AG04450 (cell line): ENCODE measurements around the gene NKPD1. TPM values are rescaled to one million over a fixed set of nuclear protein-coding genes. Genes with fewer than 3 reads are reported as not detected.

Experiments used
- CTCF ChIA-PET: fragments of 300-600, 350-600 bp; formaldehyde crosslinking; extraction: SDS; loops from one replicate; lab custom pipeline; 2022; ENCODE audit warnings: antibody characterized with exemption, inconsistent platforms; lab: Charles Lee
- POLR2A ChIA-PET: fragments of 350-600 bp; formaldehyde crosslinking; extraction: SDS; loops from one replicate; lab custom pipeline; 2021; ENCODE audit warnings: antibody characterized with exemption, inconsistent platforms; lab: Yijun Ruan, JAX
- DNase-seq: peaks from one replicate; pipeline ENCODE4 v3.0.0-alpha.2; 2011; ENCODE audit warnings: low read depth, low spot score
- H3K27ac ChIP-seq: one replicate; pipeline ENCODE4 v1.5.1; 2012; ENCODE audit warnings: low read depth, low read length, control low read depth
- H3K27me3 ChIP-seq: one replicate; pipeline ENCODE4 v1.6.0; 2012; ENCODE audit warnings: low read length; ENCODE audit not compliant: control insufficient read depth, insufficient read depth
- H3K4me3 ChIP-seq: 2 replicates; pipeline ENCODE4 v1.5.1; 2011; ENCODE audit warnings: mild to moderate bottlenecking, low read depth, low read length, control low read depth
- H3K9me3 ChIP-seq: 2 replicates; pipeline ENCODE4 v1.5.1; 2012; ENCODE audit warnings: low read length; ENCODE audit not compliant: control insufficient read depth, insufficient read depth
- polyA plus RNA-seq: library from polyadenylated mRNA; depleted of rRNA; stranded (reverse); fragments of >200 nt; gene quantifications from 2 replicates; pipeline ENCODE4 v1.2.3, GENCODE V29; 2011
- TF ChIP-seq, protein P1 (sequence below): IDR thresholded peaks from 2 replicates; pipeline ENCODE4 v1.5.1; 2011; ENCODE audit warnings: low read depth, low read length, control low read depth, inconsistent platforms

NKPD1 gene
- polyA plus RNA-seq, 1 experiment, result 0.04 TPM

DNA sequence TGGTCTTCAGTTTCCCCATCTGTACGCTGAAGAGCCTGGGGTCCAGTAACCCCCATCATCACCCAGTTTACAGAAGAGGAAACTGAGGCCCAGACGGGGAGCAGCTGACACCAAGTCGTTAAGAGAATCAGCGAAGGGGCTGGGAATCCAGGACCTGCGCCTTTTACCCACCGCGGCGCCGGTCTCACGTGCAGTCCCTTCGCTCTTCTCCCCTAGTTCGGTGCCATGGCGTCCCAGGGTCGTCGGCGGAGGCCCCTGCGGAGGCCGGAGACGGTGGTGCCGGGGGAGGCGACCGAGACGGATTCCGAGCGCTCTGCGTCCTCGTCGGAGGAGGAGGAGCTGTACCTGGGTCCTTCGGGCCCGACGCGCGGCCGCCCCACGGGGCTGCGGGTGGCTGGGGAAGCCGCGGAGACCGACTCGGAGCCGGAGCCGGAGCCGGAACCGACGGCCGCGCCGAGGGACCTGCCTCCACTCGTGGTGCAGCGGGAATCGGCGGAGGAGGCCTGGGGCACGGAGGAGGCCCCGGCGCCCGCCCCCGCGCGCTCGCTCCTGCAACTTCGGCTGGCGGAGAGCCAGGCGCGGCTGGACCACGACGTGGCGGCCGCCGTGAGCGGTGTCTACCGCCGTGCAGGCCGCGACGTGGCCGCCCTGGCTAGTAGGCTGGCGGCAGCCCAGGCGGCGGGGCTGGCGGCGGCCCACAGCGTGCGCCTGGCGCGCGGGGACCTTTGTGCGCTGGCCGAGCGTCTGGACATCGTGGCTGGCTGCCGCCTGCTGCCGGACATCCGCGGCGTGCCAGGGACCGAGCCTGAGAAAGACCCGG lies 18.5 kb upstream of the NKPD1 start:
- peak overlapping the region; percentile 97 for H3K4me3 ChIP-seq
- POLR2A ChIA-PET, result interaction anchor here (0.9 to 2.0 kb wide), 5 partner anchors 14 to 147 kb away, joined by 3 to 10 read pairs (median 4); no protein-coding TSS in a partner anchor

DNA sequence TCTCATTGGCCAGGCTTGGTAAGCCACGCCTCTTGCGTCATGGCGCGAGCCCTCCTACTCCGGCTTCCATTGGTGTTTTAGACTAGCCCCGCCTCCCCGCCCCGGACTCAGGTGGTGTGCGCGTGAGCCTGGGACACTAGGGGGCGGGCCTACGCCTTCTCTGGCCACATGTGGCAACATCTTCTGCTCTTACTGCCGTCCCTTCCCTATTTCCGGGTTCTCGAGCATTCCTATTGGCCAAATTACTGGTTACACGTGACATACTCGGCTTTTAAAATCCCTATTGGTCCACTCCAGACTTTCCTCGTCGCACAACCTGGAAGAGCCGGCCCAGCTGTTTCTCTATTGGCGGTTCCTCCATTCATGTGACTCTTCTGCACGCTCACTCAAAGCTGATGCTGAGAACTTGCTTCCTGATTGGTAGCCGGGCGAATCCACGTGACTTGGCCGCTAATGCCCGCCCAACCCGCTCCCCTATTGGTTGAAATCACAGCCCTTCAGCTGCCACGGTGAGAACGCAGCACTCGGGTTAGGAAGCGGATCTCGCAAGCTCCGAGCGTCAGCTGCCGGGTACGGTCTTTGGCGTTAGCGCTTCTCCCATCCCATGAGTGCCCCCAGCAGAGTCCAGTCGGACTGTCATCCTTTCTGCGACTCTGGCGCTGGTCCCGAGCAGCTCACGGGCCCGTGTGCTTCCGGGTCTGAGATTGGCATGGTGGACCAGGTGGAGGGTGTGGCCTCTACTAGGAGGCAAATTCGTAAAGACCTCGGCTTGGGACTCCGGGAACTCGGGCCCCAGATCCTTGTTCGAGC lies 17.7 kb upstream of the NKPD1 start, which contains the start of gene BLOC1S3:
BLOC1S3 (plus strand) TSS at position 523 of the 810 bp plus-strand sequence. CDS start 513 bp downstream, outside the sequence.
- TF ChIP-seq, protein P1, sequence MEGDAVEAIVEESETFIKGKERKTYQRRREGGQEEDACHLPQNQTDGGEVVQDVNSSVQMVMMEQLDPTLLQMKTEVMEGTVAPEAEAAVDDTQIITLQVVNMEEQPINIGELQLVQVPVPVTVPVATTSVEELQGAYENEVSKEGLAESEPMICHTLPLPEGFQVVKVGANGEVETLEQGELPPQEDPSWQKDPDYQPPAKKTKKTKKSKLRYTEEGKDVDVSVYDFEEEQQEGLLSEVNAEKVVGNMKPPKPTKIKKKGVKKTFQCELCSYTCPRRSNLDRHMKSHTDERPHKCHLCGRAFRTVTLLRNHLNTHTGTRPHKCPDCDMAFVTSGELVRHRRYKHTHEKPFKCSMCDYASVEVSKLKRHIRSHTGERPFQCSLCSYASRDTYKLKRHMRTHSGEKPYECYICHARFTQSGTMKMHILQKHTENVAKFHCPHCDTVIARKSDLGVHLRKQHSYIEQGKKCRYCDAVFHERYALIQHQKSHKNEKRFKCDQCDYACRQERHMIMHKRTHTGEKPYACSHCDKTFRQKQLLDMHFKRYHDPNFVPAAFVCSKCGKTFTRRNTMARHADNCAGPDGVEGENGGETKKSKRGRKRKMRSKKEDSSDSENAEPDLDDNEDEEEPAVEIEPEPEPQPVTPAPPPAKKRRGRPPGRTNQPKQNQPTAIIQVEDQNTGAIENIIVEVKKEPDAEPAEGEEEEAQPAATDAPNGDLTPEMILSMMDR, result peak; percentile 36; the same call in 1 of the 2 replicates
- Histone ChIP-seq H3K27ac (peak within 1 kb of the TSS; percentile 97), H3K9me3 (no peaks in the 10 kb centered on the region; the same call in 1 of the 2 replicates), H3K27me3 (no peaks in the 10 kb centered on the region), H3K4me3 (peak within 1 kb of the TSS; percentile 97)
- ChIA-PET POLR2A (interaction anchor here (0.6 to 2.0 kb wide), 11 partner anchors 11 to 224 kb away, joined by 3 to 10 read pairs (median 4); no protein-coding TSS in a partner anchor), CTCF (interaction anchor here (0.7 to 2.1 kb wide), 3 partner anchors 9 to 71 kb away, joined by 3 to 5 read pairs (median 4); no protein-coding TSS in a partner anchor)
- peak; percentile 100 for DNase-seq

More for the DNA sequence above, 18.5 kb upstream of the NKPD1 start:
- H3K27ac ChIP-seq, result peak overlapping the region; percentile 90
- TF ChIP-seq, protein P1, result no peak
- no peak for DNase-seq
- no peaks in the 10 kb centered on the region; the same call in 1 of the 2 replicates for H3K9me3 ChIP-seq
- H3K27me3 ChIP-seq, result no peaks in the 10 kb centered on the region
- CTCF ChIA-PET, result interaction anchor here (1.4 kb wide), 1 partner anchor 67 kb away, joined by 4 read pairs; no protein-coding TSS in a partner anchor

DNA sequence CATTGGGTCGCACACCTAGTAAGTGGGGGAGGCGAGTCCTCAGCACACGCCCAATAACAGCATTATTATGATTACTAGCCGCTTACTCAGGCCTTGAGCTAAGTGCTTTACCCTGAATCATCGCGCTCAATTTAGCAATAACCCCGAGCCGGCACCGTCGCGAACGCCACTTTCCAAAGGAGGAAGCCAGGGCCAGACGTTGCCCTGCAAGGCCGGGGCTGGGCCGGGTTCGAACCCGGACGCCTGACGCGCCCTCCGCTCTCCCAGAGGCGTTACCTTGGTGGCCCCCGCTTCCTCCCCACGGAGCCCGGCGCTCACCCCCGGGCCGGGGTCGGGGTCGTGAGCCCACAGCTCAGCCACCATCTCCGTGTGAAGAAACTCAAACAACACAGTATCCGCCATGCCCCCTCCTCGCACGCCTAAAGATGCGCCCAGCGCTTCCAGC lies 17.1 kb upstream of the NKPD1 start, which contains the start of gene TRAPPC6A:
TRAPPC6A (minus strand) TSS at position 421 of the 445 bp plus-strand sequence; CDS start at position 402, 19 bp downstream.
- no peak for DNase-seq
- Histone ChIP-seq H3K27me3 (no peaks in the 10 kb centered on the region), H3K4me3 (peak within 1 kb of the TSS; percentile 97), H3K9me3 (no peaks in the 10 kb centered on the region; the same call in 1 of the 2 replicates), H3K27ac (peak within 1 kb of the TSS; percentile 97)
- ChIA-PET CTCF (interaction anchor here (0.7 to 2.1 kb wide), 3 partner anchors 9 to 72 kb away, joined by 3 to 5 read pairs (median 4); no protein-coding TSS in a partner anchor), POLR2A (interaction anchor here (0.8 to 2.0 kb wide), 8 partner anchors 10 to 223 kb away, joined by 3 to 10 read pairs (median 4); no protein-coding TSS in a partner anchor)
- TF ChIP-seq, protein P1, result no peak

DNA sequence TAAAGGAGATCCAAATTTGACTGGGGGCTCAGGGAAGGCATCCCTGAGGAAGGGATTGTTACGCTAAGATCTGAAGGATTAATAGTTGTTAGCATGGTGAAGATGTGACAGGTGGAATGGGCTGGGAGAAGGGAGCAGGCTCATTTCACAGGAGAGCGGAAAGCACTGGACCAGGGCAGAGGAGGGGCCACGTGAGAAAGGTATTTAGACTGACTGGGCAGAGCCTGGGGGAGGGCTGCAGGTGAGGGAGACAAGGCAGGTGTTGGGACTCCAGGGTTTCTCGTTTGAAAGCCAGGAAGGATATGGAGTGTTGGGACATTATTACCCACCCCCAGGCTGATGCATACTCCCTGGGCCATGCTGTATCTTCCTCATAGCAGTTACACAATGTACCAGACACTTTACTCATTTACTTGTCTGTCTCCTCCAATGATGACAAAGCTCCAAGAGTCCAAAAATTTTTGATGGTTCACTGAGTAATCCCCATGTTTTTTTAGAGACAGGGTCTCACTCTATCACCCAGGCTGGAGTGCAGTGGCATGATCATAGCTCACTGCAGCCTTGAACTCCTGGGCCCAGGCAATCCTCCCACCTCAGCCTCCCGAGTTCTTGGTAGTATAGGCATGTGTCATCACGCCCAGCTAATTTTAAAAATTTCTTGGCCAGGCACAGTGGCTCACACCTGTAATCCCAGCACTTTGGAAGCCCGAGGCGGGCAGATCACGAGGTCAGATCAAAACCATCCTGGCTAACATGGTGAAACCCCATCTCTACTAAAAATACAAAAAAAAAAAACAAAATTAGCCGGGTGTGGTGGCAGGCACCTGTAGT lies 14.9 kb upstream of the NKPD1 start:
- no peaks in the 10 kb centered on the region for H3K27me3 ChIP-seq

More for the DNA sequence above, 14.9 kb upstream of the NKPD1 start:
- Histone ChIP-seq H3K9me3 (no peaks in the 10 kb centered on the region; the same call in 1 of the 2 replicates), H3K27ac (no peak overlapping the region), H3K4me3 (no peak overlapping the region)
- ChIA-PET POLR2A (no interaction called here), CTCF (no interaction called here)
- TF ChIP-seq, protein P1, result no peak
- no peak for DNase-seq
